SK-N-SH (cell line): ENCODE results near the gene PRPF6. TPM values are rescaled to one million over a fixed set of nuclear protein-coding genes. Genes with fewer than 3 reads are reported as not detected.

Source experiments
- CTCF ChIA-PET: fragments of 300-600, 350-600 bp; formaldehyde crosslinking; extraction: SDS; loops from one replicate; lab custom pipeline; 2021; lab: Yijun Ruan, JAX
- POLR2A ChIA-PET: fragments of 350-600 bp; sonication (Branson Sonifier 250); formaldehyde crosslinking; extraction: SDS; loops from one replicate; lab custom pipeline; 2020; ENCODE audit warnings: antibody characterized with exemption, inconsistent platforms; lab: Yijun Ruan, JAX
- DNase-seq: peaks from one replicate; pipeline ENCODE4 v3.0.0; 2012
- H2AFZ ChIP-seq: fragments of 200-600 bp; sonication (generic); 2 replicates; pipeline ENCODE4 v1.8.1; 2016; ENCODE audit warnings: antibody characterized with exemption, mild to moderate bottlenecking, low read depth
- H3F3A ChIP-seq: fragments of 200-600 bp; sonication (generic); replicated peaks from 2 replicates; pipeline ENCODE3; 2016; ENCODE audit warnings: antibody characterized with exemption, mild to moderate bottlenecking; ENCODE audit not compliant: insufficient read depth
- H3K27ac ChIP-seq, 2 experiments: fragments of 200-500 bp in 1 of 2; fragments of 200-600 bp in 1 of 2; sonication (Bioruptor generic) in 1 of 2; sonication (generic), shearing (Covaris generic) in 1 of 2; 2 replicates each; pipeline versions ENCODE4 v1.5.1 to v1.6.1; 2014 to 2016; ENCODE audit warnings: low read depth in 2 of 2, inconsistent platforms in 1 of 2, low read length in 1 of 2, mild to moderate bottlenecking in 1 of 2, mixed read lengths in 1 of 2
- H3K27me3 ChIP-seq: fragments of 200-600 bp; sonication (generic), shearing (Covaris generic); 2 replicates; pipeline ENCODE4 v1.6.1; 2016; ENCODE audit warnings: mixed run types; ENCODE audit not compliant: insufficient read depth
- H3K36me3 ChIP-seq, 2 experiments: fragments of 200-500 bp in 1 of 2; fragments of 200-600 bp in 1 of 2; sonication (Bioruptor generic) in 1 of 2; sonication (generic) in 1 of 2; replicated peaks in 1 of 2; 2 replicates each; pipeline versions ENCODE3 to v1.5.1; 2014 to 2016; ENCODE audit warnings: low read length in 1 of 2, mild to moderate bottlenecking in 1 of 2; ENCODE audit not compliant: insufficient read depth in 2 of 2, control insufficient read depth in 1 of 2
- H3K4me1 ChIP-seq, 2 experiments: fragments of 200-500 bp in 1 of 2; fragments of 200-600 bp in 1 of 2; sonication (Bioruptor generic) in 1 of 2; sonication (generic), shearing (Covaris generic) in 1 of 2; 2 replicates each; pipeline versions ENCODE4 v1.5.1 to v1.6.1; 2014 to 2016; ENCODE audit warnings: low read depth in 1 of 2, low read length in 1 of 2, mixed run types in 1 of 2; ENCODE audit not compliant: insufficient read depth in 2 of 2, control insufficient read depth in 1 of 2
- H3K4me2 ChIP-seq: fragments of 200-600 bp; sonication (generic), shearing (Covaris generic); 2 replicates; pipeline ENCODE4 v1.6.1; 2017; ENCODE audit warnings: mixed run types
- H3K4me3 ChIP-seq, 2 experiments: fragments of 200-500 bp in 1 of 2; fragments of 200-600 bp in 1 of 2; sonication (Bioruptor generic) in 1 of 2; sonication (generic), shearing (Covaris generic) in 1 of 2; 2 replicates each; pipeline versions ENCODE4 v1.5.1 to v1.8.1; 2014 to 2016; ENCODE audit warnings: low read depth in 2 of 2, inconsistent platforms in 1 of 2, low read length in 1 of 2, mild to moderate bottlenecking in 1 of 2, mixed read lengths in 1 of 2, moderate library complexity in 1 of 2
- H3K79me2 ChIP-seq: fragments of 200-600 bp; sonication (generic); 2 replicates; pipeline ENCODE4 v1.8.1; 2017; ENCODE audit warnings: mild to moderate bottlenecking; ENCODE audit not compliant: insufficient read depth
- H3K9ac ChIP-seq: fragments of 200-600 bp; sonication (generic); 2 replicates; pipeline ENCODE4 v1.6.1; 2017; ENCODE audit warnings: mixed run types
- H3K9me2 ChIP-seq: fragments of 200-600 bp; sonication (generic); 2 replicates; pipeline ENCODE4 v1.6.1; 2017; ENCODE audit warnings: mixed run types
- H3K9me3 ChIP-seq: fragments of 200-600 bp; sonication (generic); 2 replicates; pipeline ENCODE4 v1.6.1; 2017; ENCODE audit warnings: mixed run types, mild to moderate bottlenecking, moderate library complexity
- H4K20me1 ChIP-seq: fragments of 200-600 bp; sonication (generic); 2 replicates; pipeline ENCODE4 v1.6.1; 2017; ENCODE audit warnings: mild to moderate bottlenecking, mixed run types; ENCODE audit not compliant: insufficient read depth
- CHD2 ChIP-seq: fragments of 150-350 bp; IDR thresholded peaks from 2 replicates; pipeline ENCODE4 v1.6.1; 2018; ENCODE audit warnings: low read length; ENCODE audit not compliant: partially characterized antibody
- ELF1 ChIP-seq: IDR thresholded peaks from 2 replicates; pipeline ENCODE4 v1.4.0; 2012
- FOSL2 ChIP-seq: IDR thresholded peaks from 2 replicates; pipeline ENCODE4 v1.4.0; 2012; ENCODE audit warnings: low read depth, mild to moderate bottlenecking, moderate library complexity, borderline replicate concordance
- FOXJ3 ChIP-seq: sonication (generic); formaldehyde crosslinking; IDR thresholded peaks from 2 replicates; pipeline ENCODE4 v1.5.1; 2020; ENCODE audit warnings: mild to moderate bottlenecking, missing genetic modification reagents
- GABPA ChIP-seq: IDR thresholded peaks from 2 replicates; pipeline ENCODE4 v1.4.0; 2012; ENCODE audit warnings: low read depth, mild to moderate bottlenecking
- GATA2 ChIP-seq: sonication (generic); formaldehyde crosslinking; IDR thresholded peaks from 2 replicates; pipeline ENCODE4 v1.5.0; 2020; ENCODE audit warnings: mild to moderate bottlenecking, missing genetic modification reagents
- NRF1 ChIP-seq: IDR thresholded peaks from 2 replicates; pipeline ENCODE4 v1.6.1; 2012; ENCODE audit warnings: low read depth, mild to moderate bottlenecking, low read length
- POLR2AphosphoS5 ChIP-seq: IDR thresholded peaks from 2 replicates; pipeline ENCODE4 v1.6.1; 2012; ENCODE audit warnings: low read depth, low read length
- RFX5 ChIP-seq: IDR thresholded peaks from 2 replicates; pipeline ENCODE4 v1.6.1; 2012; ENCODE audit warnings: mild to moderate bottlenecking, improper control_type of control experiment, low read length
- RXRA ChIP-seq: IDR thresholded peaks from 2 replicates; pipeline ENCODE4 v1.4.0; 2012; ENCODE audit warnings: low read depth, mild to moderate bottlenecking, borderline replicate concordance
- SMC3 ChIP-seq: IDR thresholded peaks from 2 replicates; pipeline ENCODE4 v1.6.1; 2012; ENCODE audit warnings: low read depth, low read length, improper control_type of control experiment
- TCF12 ChIP-seq: IDR thresholded peaks from 2 replicates; pipeline ENCODE4 v1.4.0; 2012
- WGBS: methylation state at CpG from one replicate; pipeline ENCODE4 v1.1.6; 2017; ENCODE audit warnings: low lambda C conversion rate; 5-methylcytosine and 5-hydroxymethylcytosine counted together
- polyA plus RNA-seq, 3 experiments: library from polyadenylated mRNA; depleted of rRNA; stranded (reverse); fragments of >200 nt; gene quantifications; 2 replicates each; pipeline ENCODE4 v1.2.3, GENCODE V29; 2012
- TF ChIP-seq, protein P1 (sequence below): fragments of 200-600 bp; sonication (generic); IDR thresholded peaks from 2 replicates; pipeline ENCODE4 v1.6.1; 2017; ENCODE audit warnings: antibody characterized with exemption, mild to moderate bottlenecking, moderate library complexity
- TF ChIP-seq, protein P2 (sequence below): fragments of 150-350 bp; IDR thresholded peaks from 2 replicates; pipeline ENCODE4 v1.6.1; 2016; ENCODE audit warnings: mild to moderate bottlenecking, low read depth, low read length
- TF ChIP-seq, protein P3 (sequence below): fragments of 150-350 bp; IDR thresholded peaks from 2 replicates; pipeline ENCODE4 v1.6.1; 2017; ENCODE audit warnings: antibody characterized with exemption, low read length, low read depth, borderline replicate concordance
- TF ChIP-seq, protein P4 (sequence below): IDR thresholded peaks from 2 replicates; pipeline ENCODE4 v1.6.1; 2012; ENCODE audit warnings: mild to moderate bottlenecking, low read depth, low read length, moderate library complexity

Gene PRPF6
- polyA plus RNA-seq, 1 of the 3 experiments (the other 2 are of a cell fraction) = 59.1 TPM

DNA sequence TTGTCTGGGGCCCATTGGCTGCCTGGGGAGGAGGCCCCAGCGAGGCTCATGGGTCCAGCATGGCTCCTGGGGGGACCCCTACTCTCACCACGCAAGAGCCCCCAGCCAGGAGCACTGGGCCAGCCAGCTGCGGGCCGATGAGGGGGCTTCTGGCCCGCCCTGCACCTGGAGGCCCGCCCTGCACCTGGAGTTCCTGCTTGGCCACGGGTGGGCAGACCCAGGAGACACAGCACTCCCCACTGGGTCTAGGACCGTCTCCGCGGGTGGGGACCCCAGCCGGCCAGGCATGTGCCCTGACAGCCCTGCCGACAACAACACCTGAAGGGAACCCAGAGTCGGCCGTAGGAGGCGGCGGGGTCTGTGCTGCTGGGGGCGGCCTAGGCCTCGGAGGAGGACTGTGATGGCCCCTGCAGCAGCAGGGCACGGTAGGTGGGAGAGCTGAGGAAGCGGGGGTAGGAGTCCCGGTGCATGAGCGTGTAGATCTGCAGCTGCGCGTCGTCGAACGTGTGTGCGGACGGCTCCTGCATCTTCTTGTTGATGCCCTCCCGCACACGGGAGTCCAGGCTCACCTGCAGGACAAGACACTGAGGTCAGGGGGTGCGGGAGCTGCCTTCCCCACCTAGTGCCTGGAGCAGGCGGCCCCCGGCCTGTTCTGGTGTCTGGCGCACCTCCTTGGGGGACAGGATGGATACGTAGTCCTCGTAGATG lies 92.7 kb downstream of the PRPF6 start:
- no peaks in the 10 kb centered on the region for H4K20me1 ChIP-seq
- H3K4me3 ChIP-seq = no peak overlapping the region
- H3K27me3 ChIP-seq = no peaks in the 10 kb centered on the region
- no peak overlapping the region for H3K9ac ChIP-seq
- ChIA-PET CTCF (interaction anchor here (0.7 to 2.9 kb wide), 4 partner anchors 10 to 35 kb away, joined by 3 to 10 read pairs (median 4); no protein-coding TSS in a partner anchor), POLR2A (no interaction called here)
- H3K79me2 ChIP-seq = no peaks in the 10 kb centered on the region
- H3K9me2 ChIP-seq = no peaks in the 10 kb centered on the region
- 88% methylated on average over 5 of the region's 37 CpGs for WGBS
- no peak for TF ChIP-seq TCF12
- no peak for TF ChIP-seq POLR2AphosphoS5
- no peak for TF ChIP-seq ELF1
- TF ChIP-seq, protein P1, sequence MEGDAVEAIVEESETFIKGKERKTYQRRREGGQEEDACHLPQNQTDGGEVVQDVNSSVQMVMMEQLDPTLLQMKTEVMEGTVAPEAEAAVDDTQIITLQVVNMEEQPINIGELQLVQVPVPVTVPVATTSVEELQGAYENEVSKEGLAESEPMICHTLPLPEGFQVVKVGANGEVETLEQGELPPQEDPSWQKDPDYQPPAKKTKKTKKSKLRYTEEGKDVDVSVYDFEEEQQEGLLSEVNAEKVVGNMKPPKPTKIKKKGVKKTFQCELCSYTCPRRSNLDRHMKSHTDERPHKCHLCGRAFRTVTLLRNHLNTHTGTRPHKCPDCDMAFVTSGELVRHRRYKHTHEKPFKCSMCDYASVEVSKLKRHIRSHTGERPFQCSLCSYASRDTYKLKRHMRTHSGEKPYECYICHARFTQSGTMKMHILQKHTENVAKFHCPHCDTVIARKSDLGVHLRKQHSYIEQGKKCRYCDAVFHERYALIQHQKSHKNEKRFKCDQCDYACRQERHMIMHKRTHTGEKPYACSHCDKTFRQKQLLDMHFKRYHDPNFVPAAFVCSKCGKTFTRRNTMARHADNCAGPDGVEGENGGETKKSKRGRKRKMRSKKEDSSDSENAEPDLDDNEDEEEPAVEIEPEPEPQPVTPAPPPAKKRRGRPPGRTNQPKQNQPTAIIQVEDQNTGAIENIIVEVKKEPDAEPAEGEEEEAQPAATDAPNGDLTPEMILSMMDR = no peak
- no peak for TF ChIP-seq GABPA
- TF ChIP-seq NRF1 = no peak
- no peak for TF ChIP-seq SMC3
- TF ChIP-seq, protein P2, sequence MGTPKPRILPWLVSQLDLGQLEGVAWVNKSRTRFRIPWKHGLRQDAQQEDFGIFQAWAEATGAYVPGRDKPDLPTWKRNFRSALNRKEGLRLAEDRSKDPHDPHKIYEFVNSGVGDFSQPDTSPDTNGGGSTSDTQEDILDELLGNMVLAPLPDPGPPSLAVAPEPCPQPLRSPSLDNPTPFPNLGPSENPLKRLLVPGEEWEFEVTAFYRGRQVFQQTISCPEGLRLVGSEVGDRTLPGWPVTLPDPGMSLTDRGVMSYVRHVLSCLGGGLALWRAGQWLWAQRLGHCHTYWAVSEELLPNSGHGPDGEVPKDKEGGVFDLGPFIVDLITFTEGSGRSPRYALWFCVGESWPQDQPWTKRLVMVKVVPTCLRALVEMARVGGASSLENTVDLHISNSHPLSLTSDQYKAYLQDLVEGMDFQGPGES = no peak
- no peak overlapping the region for H3K4me2 ChIP-seq
- no peak overlapping the region for H3K27ac ChIP-seq
- H3K4me1 ChIP-seq = peaks cover 6 to 7% of the 10 kb centered on the region in 2 experiments; a peak in 2 of 4 replicates
- H2AFZ ChIP-seq = no peak overlapping the region
- peaks cover 0 to 17% of the 10 kb centered on the region in 2 experiments for H3K36me3 ChIP-seq
- no peaks in the 10 kb centered on the region for H3K9me3 ChIP-seq
- no peak for DNase-seq
- no peaks in the 10 kb centered on the region for H3F3A ChIP-seq

DNA sequence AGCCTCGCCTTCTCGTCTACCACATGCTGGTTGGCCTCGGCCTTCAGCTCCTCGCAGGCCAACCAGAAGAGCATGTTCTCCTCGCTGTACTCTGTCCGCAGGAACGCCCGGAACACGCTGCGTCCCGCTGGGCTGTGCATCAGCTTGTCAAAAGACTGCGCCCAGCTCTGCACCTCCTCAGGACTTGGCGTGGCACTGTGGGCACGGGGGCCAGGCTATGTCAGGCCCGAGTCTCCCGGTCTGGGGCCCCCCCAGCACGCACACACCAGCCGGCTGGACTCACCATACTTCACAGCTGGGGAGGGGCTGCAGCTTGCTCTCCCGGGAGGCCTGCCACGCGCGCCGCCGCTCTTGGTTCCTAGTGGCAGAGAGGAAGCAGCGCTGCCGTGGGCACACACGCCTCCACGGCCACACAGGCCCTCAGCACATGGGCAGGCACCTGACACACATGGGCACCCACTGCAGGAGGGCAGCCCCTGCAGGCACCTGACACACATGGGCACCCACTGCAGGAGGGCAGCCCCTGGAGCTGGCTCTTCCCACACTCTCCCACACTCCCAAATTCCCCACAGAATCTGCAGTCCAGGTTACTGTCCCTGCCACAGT lies 93.4 kb downstream of the PRPF6 start:
- H2AFZ ChIP-seq = no peak overlapping the region
- CTCF ChIA-PET = interaction anchor here (0.6 to 1.0 kb wide), 5 partner anchors 9 to 46 kb away, joined by 3 to 6 read pairs (median 3); no protein-coding TSS in a partner anchor
- TF ChIP-seq SMC3 (no peak), ELF1 (no peak), CHD2 (no peak), GATA2 (CRISPR knock-in tag) (no peak), FOXJ3 (CRISPR knock-in tag) (no peak), FOSL2 (no peak), RXRA (no peak), RFX5 (no peak)
- TF ChIP-seq, protein P2 = no peak
- TF ChIP-seq, protein P3, sequence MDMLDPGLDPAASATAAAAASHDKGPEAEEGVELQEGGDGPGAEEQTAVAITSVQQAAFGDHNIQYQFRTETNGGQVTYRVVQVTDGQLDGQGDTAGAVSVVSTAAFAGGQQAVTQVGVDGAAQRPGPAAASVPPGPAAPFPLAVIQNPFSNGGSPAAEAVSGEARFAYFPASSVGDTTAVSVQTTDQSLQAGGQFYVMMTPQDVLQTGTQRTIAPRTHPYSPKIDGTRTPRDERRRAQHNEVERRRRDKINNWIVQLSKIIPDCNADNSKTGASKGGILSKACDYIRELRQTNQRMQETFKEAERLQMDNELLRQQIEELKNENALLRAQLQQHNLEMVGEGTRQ = no peak
- TF ChIP-seq, protein P4, sequence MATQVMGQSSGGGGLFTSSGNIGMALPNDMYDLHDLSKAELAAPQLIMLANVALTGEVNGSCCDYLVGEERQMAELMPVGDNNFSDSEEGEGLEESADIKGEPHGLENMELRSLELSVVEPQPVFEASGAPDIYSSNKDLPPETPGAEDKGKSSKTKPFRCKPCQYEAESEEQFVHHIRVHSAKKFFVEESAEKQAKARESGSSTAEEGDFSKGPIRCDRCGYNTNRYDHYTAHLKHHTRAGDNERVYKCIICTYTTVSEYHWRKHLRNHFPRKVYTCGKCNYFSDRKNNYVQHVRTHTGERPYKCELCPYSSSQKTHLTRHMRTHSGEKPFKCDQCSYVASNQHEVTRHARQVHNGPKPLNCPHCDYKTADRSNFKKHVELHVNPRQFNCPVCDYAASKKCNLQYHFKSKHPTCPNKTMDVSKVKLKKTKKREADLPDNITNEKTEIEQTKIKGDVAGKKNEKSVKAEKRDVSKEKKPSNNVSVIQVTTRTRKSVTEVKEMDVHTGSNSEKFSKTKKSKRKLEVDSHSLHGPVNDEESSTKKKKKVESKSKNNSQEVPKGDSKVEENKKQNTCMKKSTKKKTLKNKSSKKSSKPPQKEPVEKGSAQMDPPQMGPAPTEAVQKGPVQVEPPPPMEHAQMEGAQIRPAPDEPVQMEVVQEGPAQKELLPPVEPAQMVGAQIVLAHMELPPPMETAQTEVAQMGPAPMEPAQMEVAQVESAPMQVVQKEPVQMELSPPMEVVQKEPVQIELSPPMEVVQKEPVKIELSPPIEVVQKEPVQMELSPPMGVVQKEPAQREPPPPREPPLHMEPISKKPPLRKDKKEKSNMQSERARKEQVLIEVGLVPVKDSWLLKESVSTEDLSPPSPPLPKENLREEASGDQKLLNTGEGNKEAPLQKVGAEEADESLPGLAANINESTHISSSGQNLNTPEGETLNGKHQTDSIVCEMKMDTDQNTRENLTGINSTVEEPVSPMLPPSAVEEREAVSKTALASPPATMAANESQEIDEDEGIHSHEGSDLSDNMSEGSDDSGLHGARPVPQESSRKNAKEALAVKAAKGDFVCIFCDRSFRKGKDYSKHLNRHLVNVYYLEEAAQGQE = no peak

More for the DNA sequence above, 93.4 kb downstream of the PRPF6 start:
- Histone ChIP-seq H3K9me3 (no peaks in the 10 kb centered on the region), H3K4me2 (no peak overlapping the region), H3K27me3 (no peaks in the 10 kb centered on the region), H3K4me3 (no peak overlapping the region), H3K9me2 (no peaks in the 10 kb centered on the region), H4K20me1 (no peaks in the 10 kb centered on the region), H3K4me1 (peaks cover 12 to 13% of the 10 kb centered on the region in 2 experiments; a peak in 3 of 4 replicates), H3K9ac (no peak overlapping the region), H3K27ac (no peak overlapping the region), H3K79me2 (no peaks in the 10 kb centered on the region), H3K36me3 (peaks cover 0 to 17% of the 10 kb centered on the region in 2 experiments), H3F3A (peaks cover 3% of the 10 kb centered on the region)
- no peak for DNase-seq
- POLR2A ChIA-PET = interaction anchor here (0.8 kb wide), 1 partner anchor 12 kb away, joined by 3 read pairs; the partner anchor contains the start of gene TCEA2
- 99% methylated on average over 18 of the region's 28 CpGs for WGBS
